HCT116 (cell line): ENCODE results near the gene TIMM44.
"Not testable (repeated sequence)": the region's sequence is repeated elsewhere in the genome, so short reads cannot be mapped to it uniquely, and the experiment has no call there.

Source experiments
- EZH2 ChIP-seq: fragments of 200-600 bp; sonication (generic); IDR thresholded peaks from 2 replicates; pipeline ENCODE4 v1.6.1; 2017; ENCODE audit warnings: antibody characterized with exemption, mixed run types
- POLR2A ChIP-seq: IDR thresholded peaks from 2 replicates; pipeline ENCODE4 v1.7.0; 2011; ENCODE audit warnings: borderline replicate concordance; ENCODE audit not compliant: insufficient read depth, insufficient read length; ENCODE audit errors: extremely low read depth
- TF ChIP-seq, protein P1 (sequence below): IDR thresholded peaks from 2 replicates; pipeline ENCODE4 v1.6.1; 2012

DNA sequence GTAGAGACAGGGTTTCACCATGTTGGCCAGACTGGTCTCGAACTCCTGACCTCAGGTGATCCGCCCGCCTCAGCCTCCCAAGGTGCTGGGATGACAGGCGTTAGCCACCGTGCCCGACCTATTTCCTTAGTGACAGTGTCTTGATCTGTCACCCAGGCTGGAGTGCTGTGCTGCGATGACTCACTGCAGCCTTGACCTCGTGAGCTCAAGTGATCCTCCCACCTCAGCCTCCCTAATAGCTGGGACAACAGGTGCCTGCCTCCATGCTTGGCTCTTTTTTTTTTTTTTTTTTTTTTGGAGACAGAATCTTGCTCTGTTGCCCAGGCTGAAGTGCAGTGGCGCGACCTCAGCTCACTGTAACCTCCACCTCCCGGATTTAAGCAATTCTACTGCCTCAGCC, 13.4 kb downstream of the TIMM44 start:
- TF ChIP-seq POLR2A, EZH2: not testable (repeated sequence)
- TF ChIP-seq, protein P1, sequence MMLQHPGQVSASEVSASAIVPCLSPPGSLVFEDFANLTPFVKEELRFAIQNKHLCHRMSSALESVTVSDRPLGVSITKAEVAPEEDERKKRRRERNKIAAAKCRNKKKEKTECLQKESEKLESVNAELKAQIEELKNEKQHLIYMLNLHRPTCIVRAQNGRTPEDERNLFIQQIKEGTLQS = not testable (repeated sequence)
